GM12878 (cell line): Measurements from ENCODE around the gene SLC50A1. TPM values are rescaled to one million over a fixed set of nuclear protein-coding genes. Genes with fewer than 3 reads are reported as not detected.

ENCODE experiments used
- ATAC-seq: fragments of 200-7000 bp; cut with Tn5 transposase; 3 replicates; pipeline ENCODE4 v1.9.1; 2020; ENCODE audit warnings: mild to moderate bottlenecking, moderate library complexity
- BruUV-seq: library from RNA; stranded (reverse); fragments of 400-500 nt; replicated peaks from 2 replicates; lab custom pipeline; 2021; lab: Mats Ljungman, UMichigan
- CTCF ChIA-PET: fragments of 300-600 bp; sonication (Branson Sonifier 250); formaldehyde crosslinking; extraction: SDS; loops from one replicate; lab custom pipeline; 2021; ENCODE audit warnings: inconsistent platforms; lab: Yijun Ruan, JAX
- POLR2A ChIA-PET: fragments of 350-600 bp; formaldehyde crosslinking; extraction: SDS; loops from one replicate; lab custom pipeline; 2021; ENCODE audit warnings: inconsistent platforms; lab: Charles Lee
- RAD21 ChIA-PET: fragments of 300-600 bp; sonication (Branson Sonifier 250); formaldehyde crosslinking; loops from one replicate; lab custom pipeline; 2023; ENCODE audit warnings: antibody characterized with exemption; ENCODE audit not compliant: unreplicated experiment; lab: Charles Lee
- SMC1A ChIA-PET: fragments of 300-600 bp; sonication (Branson Sonifier 250); formaldehyde crosslinking; loops from one replicate; lab custom pipeline; 2023; ENCODE audit not compliant: unreplicated experiment, uncharacterized antibody; lab: Charles Lee
- DNase-seq: peaks from one replicate; pipeline ENCODE4 v3.0.0-alpha.2; 2011; ENCODE audit warnings: low read depth, low spot score
- FAIRE-seq: peaks from 3 replicates; lab custom pipeline; 2011; peaks lifted over from hg19 to GRCh38; lab: Jason Lieb, UNC
- H2AFZ ChIP-seq: 2 replicates; pipeline ENCODE4 v1.6.0; 2011; ENCODE audit warnings: low read depth, low read length, control low read depth; ENCODE audit not compliant: control insufficient read depth
- H3K27ac ChIP-seq: 2 replicates; pipeline ENCODE4 v1.5.1; 2011; ENCODE audit warnings: control low read depth; ENCODE audit not compliant: control insufficient read depth, insufficient read depth
- H3K27me3 ChIP-seq, 2 experiments: replicated peaks in 1 of 2; 2 replicates each; pipeline versions ENCODE4 v1.6.0 to v1.6.1; 2011; ENCODE audit warnings: low read length in 1 of 2; ENCODE audit not compliant: control insufficient read depth in 2 of 2, insufficient read depth in 2 of 2
- H3K36me3 ChIP-seq, 2 experiments: 2 replicates each; pipeline ENCODE4 v1.5.1; 2011; ENCODE audit warnings: low read length in 1 of 2; ENCODE audit not compliant: control insufficient read depth in 2 of 2, insufficient read depth in 2 of 2
- H3K4me1 ChIP-seq: 2 replicates; pipeline ENCODE4 v1.6.1; 2011; ENCODE audit warnings: mild to moderate bottlenecking, low read length, moderate library complexity, mixed read lengths; ENCODE audit not compliant: control insufficient read depth, insufficient read depth
- H3K4me2 ChIP-seq: 2 replicates; pipeline ENCODE4 v1.6.0; 2011; ENCODE audit warnings: control low read depth; ENCODE audit not compliant: control insufficient read depth, insufficient read depth
- H3K4me3 ChIP-seq: fragments of 200-600 bp; sonication (generic); 2 replicates; pipeline ENCODE4 v1.5.1; 2016
- H3K79me2 ChIP-seq: 2 replicates; pipeline ENCODE4 v1.6.0; 2011; ENCODE audit warnings: low read length; ENCODE audit not compliant: control insufficient read depth, insufficient read depth
- H3K9ac ChIP-seq: 2 replicates; pipeline ENCODE4 v1.8.0; 2011; ENCODE audit warnings: low read length, control low read depth, mixed read lengths; ENCODE audit not compliant: control insufficient read depth, insufficient read depth
- H3K9me3 ChIP-seq: replicated peaks from 3 replicates; pipeline ENCODE4 v1.5.1; 2011; ENCODE audit warnings: mild to moderate bottlenecking, low read length; ENCODE audit not compliant: control insufficient read depth, insufficient read depth
- H4K20me1 ChIP-seq: 2 replicates; pipeline ENCODE4 v1.6.0; 2011; ENCODE audit not compliant: control insufficient read depth, insufficient read depth
- BCL3 ChIP-seq: IDR thresholded peaks from 2 replicates; pipeline ENCODE4 v1.6.1; 2011; ENCODE audit warnings: borderline replicate concordance, low read depth, mild to moderate bottlenecking, moderate library complexity, low read length; ENCODE audit not compliant: insufficient read depth, poor library complexity, severe bottlenecking
- BHLHE40 ChIP-seq, 2 experiments: fragments of 450-650 bp in 1 of 2; IDR thresholded peaks; 2 replicates each; pipeline ENCODE4 v1.6.1; 2011 to 2017; ENCODE audit warnings: low read depth in 2 of 2, borderline replicate concordance in 1 of 2, improper control_type of control experiment in 1 of 2, low read length in 1 of 2, mild to moderate bottlenecking in 1 of 2
- CHD2 ChIP-seq: IDR thresholded peaks from 2 replicates; pipeline ENCODE4 v1.6.1; 2011; ENCODE audit warnings: low read depth, low read length, improper control_type of control experiment, borderline replicate concordance
- DPF2 ChIP-seq: fragments of 450-650 bp; IDR thresholded peaks from 2 replicates; pipeline ENCODE4 v1.6.1; 2017; ENCODE audit warnings: mild to moderate bottlenecking
- EGR1 ChIP-seq, 2 experiments: IDR thresholded peaks; 1 replicate in 1 of 2; 2 replicates in 1 of 2; pipeline ENCODE4 v1.6.1; 2011 to 2012; ENCODE audit warnings: low read depth in 2 of 2, low read length in 2 of 2, borderline replicate concordance in 1 of 2, mild to moderate bottlenecking in 1 of 2, moderate library complexity in 1 of 2
- HCFC1 ChIP-seq: fragments of 150-350 bp; IDR thresholded peaks from 2 replicates; pipeline ENCODE4 v1.6.1; 2014; ENCODE audit warnings: low read length
- HDGF ChIP-seq: fragments of 450-650 bp; IDR thresholded peaks from 2 replicates; pipeline ENCODE4 v1.6.1; 2016; ENCODE audit warnings: antibody characterized with exemption
- IRF4 ChIP-seq: IDR thresholded peaks from 2 replicates; pipeline ENCODE4 v1.6.1; 2011; ENCODE audit warnings: low read depth, low read length
- JUNB ChIP-seq: IDR thresholded peaks from 2 replicates; pipeline ENCODE4 v1.6.1; 2016; ENCODE audit warnings: antibody characterized with exemption, mild to moderate bottlenecking
- MXI1 ChIP-seq: fragments of 150-350 bp; IDR thresholded peaks from 2 replicates; pipeline ENCODE4 v1.6.1; 2011; ENCODE audit warnings: low read depth, mild to moderate bottlenecking, inconsistent platforms, low read length, improper control_type of control experiment
- NBN ChIP-seq: fragments of 450-650 bp; IDR thresholded peaks from 2 replicates; pipeline ENCODE4 v1.6.1; 2016
- POLR2A ChIP-seq: IDR thresholded peaks from 2 replicates; pipeline ENCODE4 v1.6.1; 2011; ENCODE audit warnings: low read depth, mild to moderate bottlenecking, low read length
- POU2F2 ChIP-seq: IDR thresholded peaks from 3 replicates; pipeline ENCODE4 v1.6.1; 2011; ENCODE audit warnings: low read depth, mild to moderate bottlenecking, low read length, borderline replicate concordance
- RFX5 ChIP-seq: IDR thresholded peaks from 2 replicates; pipeline ENCODE4 v1.6.1; 2011; ENCODE audit warnings: low read depth, low read length, improper control_type of control experiment
- RUNX3 ChIP-seq: IDR thresholded peaks from 2 replicates; pipeline ENCODE4 v1.6.1; 2012; ENCODE audit warnings: low read length, inconsistent platforms
- TCF12 ChIP-seq: IDR thresholded peaks from 2 replicates; pipeline ENCODE4 v1.6.1; 2011; ENCODE audit warnings: low read depth, mild to moderate bottlenecking, low read length
- TCF7 ChIP-seq: IDR thresholded peaks from 2 replicates; pipeline ENCODE4 v1.6.1; 2014; ENCODE audit warnings: antibody characterized with exemption, borderline replicate concordance
- WGBS: methylation state at CpG from one replicate; pipeline ENCODE4 v1.1.6; 2016; ENCODE audit warnings: low lambda C conversion rate; ENCODE audit not compliant: insufficient replicate concordance, insufficient coverage; ENCODE audit errors: missing lambda C conversion rate; 5-methylcytosine and 5-hydroxymethylcytosine counted together
- in situ Hi-C: fragments of 300-500 bp; cut with MboI; formaldehyde crosslinking; loops from 9 replicates; pipeline ENCODE4 v1.14.3; 2018; ENCODE audit warnings: mixed read lengths
- intact Hi-C: fragments of 100-400 bp; cut with micrococcal nuclease; formaldehyde crosslinking; loops from one replicate; pipeline ENCODE4 v1.14.2; 2022; ENCODE audit not compliant: unreplicated experiment
- polyA plus RNA-seq, 11 experiments: library from polyadenylated mRNA; depleted of rRNA in 4 of 11; unstranded in 6 of 11; stranded (reverse) in 5 of 11; fragments of >200 nt; fragmentation: Nextera tagmentation in 4 of 11; fragmentation: Illumina TruSeq in 1 of 11; extraction: Ambion mirVana in 4 of 11; extraction: Trizol in 1 of 11; gene quantifications; 1 replicate in 1 of 11; 2 replicates in 10 of 11; pipeline versions ENCODE4 v1.2.1 to v1.2.3, GENCODE V29; 2011 to 2016; ENCODE audit warnings: inconsistent platforms in 2 of 11, missing spikeins in 2 of 11, low read depth in 1 of 11
- total RNA-seq, 4 experiments: library from RNA; depleted of rRNA in 3 of 4; stranded (reverse); fragments of >200 nt in 3 of 4; fragmentation: Illumina TruSeq in 1 of 4; extraction: Trizol in 1 of 4; gene quantifications; 2 replicates each; pipeline versions ENCODE4 v1.2.1 to v1.2.3, GENCODE V29; 2013 to 2021
- TF ChIP-seq, protein P1 (sequence below): fragments of 450-650 bp; conservative IDR thresholded peaks from 2 replicates; pipeline ENCODE4 v1.6.1; 2017; ENCODE audit warnings: mild to moderate bottlenecking, moderate library complexity
- TF ChIP-seq, protein P2 (sequence below): IDR thresholded peaks from 2 replicates; pipeline ENCODE4 v1.6.1; 2012; ENCODE audit warnings: low read depth, low read length, improper control_type of control experiment

Gene SLC50A1
- total and polyA plus RNA-seq, 10 of the 15 experiments (the other 5 are each of a cell fraction or from before 2014, with no cell fraction given): 32.5 to 85.6 (median 54.0) TPM

DNA sequence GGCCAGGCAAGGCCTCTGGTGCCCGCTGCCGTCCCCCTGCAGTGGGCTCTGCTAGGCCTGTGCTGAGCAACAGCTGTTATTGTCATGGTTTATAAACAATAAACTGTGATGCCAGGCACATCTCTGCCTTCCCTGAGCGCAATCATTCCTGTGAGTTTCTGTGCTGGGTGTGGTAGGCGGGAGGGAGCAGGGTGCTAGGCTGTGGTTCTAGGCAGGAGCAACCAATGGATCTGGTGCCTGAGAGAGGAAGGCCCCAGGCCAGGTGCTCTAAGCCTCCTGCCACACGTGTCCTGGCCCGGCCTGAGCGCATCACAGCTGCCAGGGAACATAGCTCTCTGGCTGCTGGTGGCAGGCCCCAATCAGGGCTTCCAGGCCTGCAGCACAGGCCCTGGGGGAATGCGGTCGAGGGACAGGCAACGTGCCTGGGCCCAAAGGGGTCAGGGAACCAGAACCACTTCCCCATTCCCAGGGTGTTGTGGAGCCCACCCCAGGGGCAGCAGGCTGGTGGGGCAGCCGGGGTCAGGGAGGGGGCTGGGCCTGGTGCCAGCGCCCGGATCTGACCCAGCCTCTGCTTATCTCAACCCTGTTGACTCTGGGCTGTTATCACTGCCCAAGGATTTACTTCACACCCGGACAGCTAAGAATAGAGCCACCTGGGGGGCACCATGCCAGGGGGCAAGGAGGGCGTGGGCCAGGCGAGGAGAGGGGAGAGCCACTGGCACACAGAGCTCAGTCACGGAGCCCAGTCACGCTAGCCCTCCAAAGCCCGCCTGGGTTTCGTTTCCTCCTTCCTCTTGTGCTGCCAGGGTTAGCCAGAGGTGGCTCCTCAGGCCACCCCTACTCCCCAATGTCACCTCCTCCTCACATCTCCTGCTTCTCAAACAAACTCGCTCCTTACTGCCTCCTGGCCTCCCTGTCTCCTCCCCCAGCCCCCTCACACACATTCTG lies 49.5 kb downstream of the SLC50A1 start:
- no peak overlapping the region for H3K4me3 ChIP-seq
- RAD21 ChIA-PET: interaction anchor here (1.0 to 1.9 kb wide), 8 partner anchors 9 to 42 kb away, joined by 3 to 13 read pairs (median 6); partner anchors contain the start of gene KRTCAP2
- H2AFZ ChIP-seq: peak overlapping the region; percentile 90
- H3K9me3 ChIP-seq: no peaks in the 10 kb centered on the region
- WGBS: 23% methylated on average over 21 of the region's 21 CpGs
- intact Hi-C loops (no loop called here), in situ Hi-C loops (no loop called here)
- CTCF ChIA-PET: interaction anchor here (1.0 to 2.9 kb wide), 8 partner anchors 8 to 101 kb away, joined by 4 to 63 read pairs (median 8); partner anchors contain the start of genes KRTCAP2 and TRIM46
- ATAC-seq: peak; percentile 99
- H3K79me2 ChIP-seq: no peaks in the 10 kb centered on the region
- H3K36me3 ChIP-seq: no peaks in the 10 kb centered on the region
- POLR2A ChIA-PET: interaction anchor here (1.4 to 2.8 kb wide), 6 partner anchors 8 to 43 kb away, joined by 4 to 23 read pairs (median 8); partner anchors contain the start of gene KRTCAP2
- SMC1A ChIA-PET: interaction anchor here (1.0 to 2.6 kb wide), 5 partner anchors 8 to 39 kb away, joined by 3 to 17 read pairs (median 12); partner anchors contain the start of gene KRTCAP2
- H3K4me2 ChIP-seq: peak overlapping the region; percentile 86
- H3K27ac ChIP-seq: peak overlapping the region; percentile 72
- H3K27me3 ChIP-seq: no peaks in the 10 kb centered on the region
- peaks cover 21% of the 10 kb centered on the region for H3K4me1 ChIP-seq
- no TSS peak for BruUV-seq
- H4K20me1 ChIP-seq: no peaks in the 10 kb centered on the region
- peak; percentile 72 for DNase-seq
- peak overlapping the region; percentile 72 for H3K9ac ChIP-seq
- peak; percentile 91 for FAIRE-seq
- TF ChIP-seq POLR2A: peak; percentile 65
- TF ChIP-seq RUNX3: no peak; the same call in 1 of the 2 replicates
- peak; percentile 57; the same call in 1 of the 3 replicates for TF ChIP-seq POU2F2
- TF ChIP-seq IRF4: peak; percentile 68; the same call in 1 of the 2 replicates
- no peak for TF ChIP-seq JUNB
- peak; percentile 80 for TF ChIP-seq NBN
- TF ChIP-seq MXI1: peak; percentile 43; the same call in 1 of the 2 replicates
- TF ChIP-seq TCF12: 0 out of 2 replicates have a peak, but pooled peaks have one; percentile 47
- peak; percentile 67 for TF ChIP-seq BCL3
- TF ChIP-seq, protein P1, sequence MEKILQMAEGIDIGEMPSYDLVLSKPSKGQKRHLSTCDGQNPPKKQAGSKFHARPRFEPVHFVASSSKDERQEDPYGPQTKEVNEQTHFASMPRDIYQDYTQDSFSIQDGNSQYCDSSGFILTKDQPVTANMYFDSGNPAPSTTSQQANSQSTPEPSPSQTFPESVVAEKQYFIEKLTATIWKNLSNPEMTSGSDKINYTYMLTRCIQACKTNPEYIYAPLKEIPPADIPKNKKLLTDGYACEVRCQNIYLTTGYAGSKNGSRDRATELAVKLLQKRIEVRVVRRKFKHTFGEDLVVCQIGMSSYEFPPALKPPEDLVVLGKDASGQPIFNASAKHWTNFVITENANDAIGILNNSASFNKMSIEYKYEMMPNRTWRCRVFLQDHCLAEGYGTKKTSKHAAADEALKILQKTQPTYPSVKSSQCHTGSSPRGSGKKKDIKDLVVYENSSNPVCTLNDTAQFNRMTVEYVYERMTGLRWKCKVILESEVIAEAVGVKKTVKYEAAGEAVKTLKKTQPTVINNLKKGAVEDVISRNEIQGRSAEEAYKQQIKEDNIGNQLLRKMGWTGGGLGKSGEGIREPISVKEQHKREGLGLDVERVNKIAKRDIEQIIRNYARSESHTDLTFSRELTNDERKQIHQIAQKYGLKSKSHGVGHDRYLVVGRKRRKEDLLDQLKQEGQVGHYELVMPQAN: peak; percentile 34; the same call in 1 of the 2 replicates
- TF ChIP-seq TCF7: no peak
- peak; percentile 59 to 82; a peak in 3 of 4 replicates for TF ChIP-seq BHLHE40 (IDR thresholded peaks at IDR 0.05; ENCODE audit: borderline replicate concordance in 1 of 2, low read depth in 2 of 2, low read length in 1 of 2)
- TF ChIP-seq HCFC1: 0 out of 2 replicates have a peak, but pooled peaks have one; percentile 15
- TF ChIP-seq DPF2: peak; percentile 94
- TF ChIP-seq, protein P2, sequence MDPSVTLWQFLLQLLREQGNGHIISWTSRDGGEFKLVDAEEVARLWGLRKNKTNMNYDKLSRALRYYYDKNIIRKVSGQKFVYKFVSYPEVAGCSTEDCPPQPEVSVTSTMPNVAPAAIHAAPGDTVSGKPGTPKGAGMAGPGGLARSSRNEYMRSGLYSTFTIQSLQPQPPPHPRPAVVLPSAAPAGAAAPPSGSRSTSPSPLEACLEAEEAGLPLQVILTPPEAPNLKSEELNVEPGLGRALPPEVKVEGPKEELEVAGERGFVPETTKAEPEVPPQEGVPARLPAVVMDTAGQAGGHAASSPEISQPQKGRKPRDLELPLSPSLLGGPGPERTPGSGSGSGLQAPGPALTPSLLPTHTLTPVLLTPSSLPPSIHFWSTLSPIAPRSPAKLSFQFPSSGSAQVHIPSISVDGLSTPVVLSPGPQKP: no peak
- TF ChIP-seq EGR1 (IDR thresholded peaks at IDR 0.05; ENCODE audit: borderline replicate concordance in 1 of 2, low read depth in 2 of 2, low read length in 2 of 2): 0 out of 3 replicates have a peak, but pooled peaks of 1 of the 2 experiments have one; percentile 16
- TF ChIP-seq CHD2: peak; percentile 49; the same call in 1 of the 2 replicates
- no peak for TF ChIP-seq RFX5
- TF ChIP-seq HDGF: peak; percentile 95
